Effector CD4-positive, alpha-beta T cell (primary cell): ENCODE results near the gene CYP19A1.
"Not testable (repeated sequence)": the region's sequence is repeated elsewhere in the genome, so short reads cannot be mapped to it uniquely, and the experiment has no call there.

Source experiments
- DNase-seq: peaks from one replicate; pipeline ENCODE4 v3.0.0-alpha.2; 2020

The CYP19A1 gene

GRCh38 chr15:51288143-51289065 is 50.0 kb downstream of the CYP19A1 start:
- DNase-seq = no peak

DNA sequence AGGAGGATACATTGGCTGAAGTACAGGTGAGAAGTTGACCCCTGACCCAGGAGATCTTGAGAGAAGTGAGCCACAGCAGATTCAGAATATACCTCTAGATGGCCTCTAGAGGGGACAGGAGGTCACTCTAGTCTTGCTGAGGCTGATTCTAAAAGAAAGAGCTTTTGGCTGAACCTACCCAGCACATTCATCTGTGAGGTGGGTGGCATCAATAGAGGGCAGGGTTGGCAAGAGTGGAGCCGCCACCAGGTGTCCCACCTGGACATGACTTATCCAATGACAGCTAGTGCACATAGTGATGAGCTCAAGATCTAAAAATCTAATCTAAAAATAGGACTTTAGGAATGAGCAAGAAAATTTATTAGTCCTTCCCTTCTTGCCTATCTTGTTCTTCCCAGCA is 51.6 kb downstream of the CYP19A1 start:
- no peak for DNase-seq

DNA sequence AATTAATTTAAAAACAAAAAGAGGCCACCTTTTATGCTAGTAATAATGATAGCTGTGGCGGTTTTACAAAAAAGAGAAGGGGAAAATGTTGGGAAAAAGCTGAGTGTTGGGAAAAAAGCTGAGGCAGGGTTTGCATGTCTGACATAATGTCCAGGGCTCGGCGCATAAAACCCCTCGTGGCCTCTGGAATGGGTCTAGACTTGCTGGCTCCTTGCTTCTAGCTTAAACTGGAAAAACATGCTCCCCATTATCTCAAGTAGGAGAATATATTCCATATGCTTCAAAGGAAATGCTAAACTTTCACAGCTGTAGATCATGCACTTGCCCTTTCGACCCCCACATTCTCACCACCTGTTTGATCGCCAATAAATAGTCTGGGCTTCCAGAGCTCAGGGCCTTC is 53.0 kb downstream of the CYP19A1 start:
- DNase-seq = no peak

DNA sequence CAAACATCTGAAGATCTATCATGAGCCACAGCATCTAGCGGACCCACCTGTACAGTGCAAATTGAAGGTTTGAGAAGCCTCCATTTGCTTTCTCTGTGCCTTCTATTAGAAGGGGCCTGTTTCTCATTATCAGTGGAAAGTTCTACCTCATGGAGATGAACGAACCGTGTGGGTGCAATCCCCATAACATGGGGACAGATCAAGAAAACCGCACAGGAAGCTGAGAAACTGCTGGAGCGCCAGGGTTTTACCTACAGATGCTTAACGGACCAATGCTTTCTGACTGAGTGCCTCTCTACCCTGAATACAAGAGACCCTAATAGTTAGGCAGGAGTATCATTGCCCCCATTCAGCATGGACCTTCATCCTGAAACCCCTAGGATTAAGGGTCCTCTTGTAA is 53.5 kb downstream of the CYP19A1 start:
- no peak for DNase-seq

DNA sequence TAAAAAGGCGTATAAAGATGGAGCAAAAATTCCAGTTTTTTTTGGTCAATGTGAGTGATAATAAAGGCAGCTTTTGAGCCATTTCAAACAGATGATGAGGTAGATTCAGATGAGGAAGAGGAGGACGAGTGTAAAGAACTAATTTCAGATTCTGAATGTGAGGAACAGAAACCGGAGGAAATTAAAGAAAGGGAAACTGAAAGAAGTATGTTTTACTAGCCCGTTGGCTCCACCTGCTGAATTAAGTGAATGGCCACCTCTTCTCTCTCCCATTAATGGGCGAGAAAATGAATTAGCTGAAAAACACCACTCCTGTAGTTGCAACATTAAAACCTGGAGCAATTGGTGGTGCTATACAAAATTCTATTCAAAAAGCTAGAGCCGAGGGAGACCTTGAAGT is 55.4 kb downstream of the CYP19A1 start:
- DNase-seq = no peak

DNA sequence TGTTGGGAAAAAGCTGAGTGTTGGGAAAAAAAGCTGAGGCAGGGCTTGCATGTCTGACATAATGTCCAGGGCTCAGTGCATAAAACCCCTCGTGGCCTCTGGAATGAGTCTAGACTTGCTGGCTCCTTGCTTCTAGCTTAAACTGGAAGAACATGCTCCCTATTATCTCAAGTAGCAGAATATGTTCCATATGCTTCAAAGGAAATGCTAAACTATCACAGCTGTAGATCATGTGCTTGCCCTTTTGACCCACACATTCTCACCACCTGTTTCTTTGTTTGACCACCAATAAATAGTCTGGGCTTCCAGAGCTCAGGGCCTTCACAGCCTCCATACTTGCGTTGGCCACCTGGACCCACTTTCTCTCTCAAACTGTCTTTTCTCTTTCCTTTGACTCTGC is 56.2 kb downstream of the CYP19A1 start:
- not testable (repeated sequence) for DNase-seq

- DNase-seq = no peak
These were observed 56.9 kb downstream of the CYP19A1 start for GRCh38 chr15:51281368-51281967.

DNA sequence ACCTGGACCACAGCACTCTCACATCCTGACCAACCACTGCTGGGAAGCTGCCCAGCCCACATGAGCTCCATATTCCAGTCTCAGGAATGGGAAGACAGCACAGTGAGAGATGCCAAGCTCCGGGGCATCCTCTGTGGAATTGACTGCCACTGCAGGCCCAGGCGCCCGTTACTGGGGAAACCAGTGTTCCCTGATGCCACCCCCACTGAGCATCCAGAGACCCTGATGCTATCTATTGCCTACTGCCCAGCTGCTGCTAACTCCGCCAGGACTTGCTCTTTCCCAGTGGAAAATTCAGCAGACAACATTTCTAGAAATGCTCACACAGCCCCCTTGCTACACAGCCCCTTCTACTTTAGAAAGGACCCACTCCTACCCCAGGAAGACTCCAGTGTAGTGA is 57.6 kb downstream of the CYP19A1 start:
- no peak for DNase-seq

- no peak for DNase-seq
These were observed 59.0 kb downstream of the CYP19A1 start for GRCh38 chr15:51279391-51279790.

DNA sequence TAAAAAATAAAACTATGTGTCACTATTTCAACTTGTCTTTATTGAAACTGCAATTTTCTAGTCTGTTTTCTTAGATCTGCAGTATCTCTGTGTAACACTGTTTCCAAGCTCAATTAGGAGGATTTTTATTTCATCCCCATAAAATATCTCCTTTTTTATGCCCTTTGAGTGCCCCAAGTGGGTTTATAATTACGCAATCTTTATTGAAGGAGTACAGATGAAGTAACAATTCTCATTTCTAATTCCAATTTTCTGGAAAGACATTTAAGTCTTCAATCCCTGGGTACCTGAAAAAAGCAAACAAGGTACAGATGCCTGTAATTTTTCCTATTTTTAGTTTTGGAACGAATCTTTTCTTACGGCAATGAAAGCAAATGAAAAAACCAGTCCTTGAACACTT is 61.3 kb downstream of the CYP19A1 start:
- DNase-seq = no peak

GRCh38 chr15:51274956-51275355 is 63.4 kb downstream of the CYP19A1 start:
- no peak for DNase-seq

DNA sequence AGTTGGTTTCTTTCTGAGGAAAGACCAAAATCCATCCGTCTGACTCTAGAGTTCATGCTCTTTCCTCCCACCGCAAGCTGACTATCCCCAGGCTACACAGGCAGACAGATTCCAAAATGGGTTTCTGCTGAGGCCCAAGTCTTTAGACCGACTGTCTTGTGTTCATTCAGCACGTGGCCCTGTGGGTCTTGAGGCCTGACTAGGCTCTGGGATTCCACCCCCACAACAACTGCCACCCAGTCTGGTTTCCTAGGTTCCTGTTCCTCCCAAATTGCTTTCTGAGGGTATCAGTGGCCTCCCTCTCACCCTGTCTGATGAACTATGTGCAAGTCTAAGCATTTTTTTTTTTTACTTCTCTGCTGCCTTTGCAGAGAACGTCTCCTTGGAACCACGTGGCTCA is 67.7 kb downstream of the CYP19A1 start:
- DNase-seq = no peak

GRCh38 chr15:51269496-51269895 is 68.9 kb downstream of the CYP19A1 start:
- no peak for DNase-seq

- no peak for DNase-seq
These were observed 70.7 kb downstream of the CYP19A1 start for GRCh38 chr15:51267703-51268083.

GRCh38 chr15:51267051-51267702 is 71.2 kb downstream of the CYP19A1 start:
- no peak for DNase-seq

GRCh38 chr15:51266656-51267050 is 71.7 kb downstream of the CYP19A1 start:
- no peak for DNase-seq

DNA sequence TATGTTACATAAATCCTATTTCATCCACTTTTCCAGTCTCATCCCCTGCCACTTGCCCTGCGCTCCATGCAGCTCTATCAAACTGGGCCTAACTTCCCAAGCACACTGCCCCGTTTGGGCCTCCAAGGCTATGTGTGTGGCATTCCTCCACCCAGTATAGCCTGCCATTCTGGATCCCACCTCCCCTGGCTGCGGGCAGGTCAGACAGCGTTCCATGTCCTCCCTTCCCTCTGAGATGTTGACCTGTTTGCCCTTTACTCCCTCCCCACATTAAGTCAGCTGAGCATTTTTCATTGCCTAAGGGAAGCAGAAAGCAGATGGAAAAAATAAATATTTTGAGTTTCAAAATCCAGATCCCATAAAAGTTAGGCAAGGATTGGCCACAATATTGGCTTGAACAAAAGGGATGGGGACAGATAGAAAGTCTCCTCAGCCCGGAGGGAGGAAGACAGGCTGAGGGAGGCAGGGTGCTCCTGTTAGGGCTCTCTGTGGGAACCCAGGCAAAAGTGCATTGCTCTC is 73.3 kb downstream of the CYP19A1 start:
- no peak for DNase-seq

DNA sequence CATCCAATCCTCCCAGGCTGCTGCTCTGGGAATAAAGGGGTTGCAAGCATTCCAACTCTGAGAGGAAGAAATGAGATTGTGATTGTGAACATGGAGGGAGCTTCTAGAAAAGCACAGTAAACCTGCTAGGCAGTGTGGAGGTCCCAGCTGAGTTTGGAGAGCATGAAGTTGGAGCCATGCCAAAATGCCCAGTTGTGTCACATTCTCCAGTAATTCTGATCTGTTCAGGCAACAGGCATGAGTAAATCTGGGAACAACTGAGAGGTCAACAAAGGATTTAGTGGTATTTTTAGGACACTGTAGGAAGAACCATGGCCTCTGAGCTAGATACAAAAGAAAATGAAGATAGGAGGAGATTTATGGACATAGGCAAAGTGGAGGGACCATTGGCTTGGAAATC is 74.7 kb downstream of the CYP19A1 start:
- DNase-seq = no peak

GRCh38 chr15:51263116-51263515 is 75.3 kb downstream of the CYP19A1 start:
- no peak for DNase-seq

GRCh38 chr15:51262463-51262862 is 75.9 kb downstream of the CYP19A1 start:
- DNase-seq = no peak

DNA sequence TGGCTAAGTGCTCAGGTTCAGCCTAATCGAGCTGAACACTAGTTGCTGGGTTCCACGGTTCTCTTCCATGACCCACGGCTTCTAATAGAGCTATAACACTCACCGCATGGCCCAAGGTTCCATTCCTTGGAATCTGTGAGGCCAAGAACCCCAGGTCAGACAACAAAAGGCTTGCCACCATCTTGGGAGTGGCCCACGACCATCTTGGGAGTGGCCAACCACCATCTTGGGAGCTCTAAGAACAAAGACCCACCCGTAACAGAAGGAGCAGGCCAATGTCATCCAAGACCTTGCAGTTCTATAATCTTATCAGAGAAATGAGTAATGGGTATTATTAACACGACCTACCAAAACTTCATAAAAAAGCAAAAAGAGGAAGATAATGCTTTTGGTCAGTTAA is 77.3 kb downstream of the CYP19A1 start:
- not testable (repeated sequence) for DNase-seq

DNA sequence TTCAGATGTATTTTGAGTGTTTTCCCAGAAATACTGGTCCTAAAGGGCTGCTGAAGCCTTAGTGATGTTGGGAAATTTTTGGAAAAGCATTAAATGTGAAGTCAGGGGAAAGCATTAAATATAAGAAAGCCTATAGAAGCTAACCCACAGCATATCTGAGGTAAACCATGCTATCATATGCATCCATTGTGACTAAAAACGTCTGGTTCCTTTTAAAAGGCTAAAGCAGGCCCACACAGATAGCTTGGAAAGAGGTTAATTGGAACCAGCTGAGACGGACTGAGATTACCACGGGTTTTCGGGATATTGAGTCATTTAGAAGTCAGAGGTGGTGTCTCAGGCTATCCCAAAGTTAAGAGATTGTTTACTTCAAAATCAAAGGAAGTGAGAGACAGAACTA is 78.2 kb downstream of the CYP19A1 start:
- DNase-seq = no peak

- DNase-seq = no peak
These were observed 82.9 kb downstream of the CYP19A1 start for GRCh38 chr15:51255533-51255932.

- no peak for DNase-seq
These were observed 85.0 kb downstream of the CYP19A1 start for GRCh38 chr15:51253366-51253765.
